ENCODE measurements around the gene USP32.
"Not testable (repeated sequence)": the region's sequence is repeated elsewhere in the genome, so short reads cannot be mapped to it uniquely, and the experiment has no call there.

Gene USP32

GRCh38 chr17:60426596-60426995 is 34.7 kb upstream of the USP32 start:
- no peak overlapping the region for H3K4me3 ChIP-seq (ENCODE audit: low read depth, low read length)
- in situ Hi-C loops (cut with HindIII; ENCODE audit: low sequenced_read_pairs) = no loop called here
- no peak for TF ChIP-seq CTCF (IDR thresholded peaks at IDR 0.05; ENCODE audit: low read depth, low read length)
- DNase-seq (ENCODE audit: low read depth, low spot score) = no peak

GRCh38 chr17:60425626-60426025 is 33.7 kb upstream of the USP32 start:
- in situ Hi-C loops (cut with HindIII; ENCODE audit: low sequenced_read_pairs) = no loop called here
- no peak for DNase-seq (ENCODE audit: low read depth, low spot score)
- TF ChIP-seq CTCF (IDR thresholded peaks at IDR 0.05; ENCODE audit: low read depth, low read length) = no peak
- no peak overlapping the region for H3K4me3 ChIP-seq (ENCODE audit: low read depth, low read length)

GRCh38 chr17:60423865-60424264 is 31.9 kb upstream of the USP32 start:
- no peak for DNase-seq (ENCODE audit: low read depth, low spot score)
- no peak overlapping the region for H3K4me3 ChIP-seq (ENCODE audit: low read depth, low read length)
- TF ChIP-seq CTCF (IDR thresholded peaks at IDR 0.05; ENCODE audit: low read depth, low read length) = no peak
- in situ Hi-C loops (cut with HindIII; ENCODE audit: low sequenced_read_pairs) = no loop called here

- DNase-seq (ENCODE audit: low read depth, low spot score) = no peak
- H3K4me3 ChIP-seq (ENCODE audit: low read depth, low read length) = peak within 1 kb of the TSS; percentile 45
- in situ Hi-C loops (cut with HindIII; ENCODE audit: low sequenced_read_pairs) = no loop called here
These were observed 30.3 kb upstream of the USP32 start, which contains the start of gene CHCT1 for GRCh38 chr17:60422162-60422665. Gene CHCT1 (plus strand): TSS chr17:60422489. CDS start chr17:60422593, 104 bp downstream.

GRCh38 chr17:60421273-60422161 is 29.6 kb upstream of the USP32 start:
- peak overlapping the region; percentile 45 for H3K4me3 ChIP-seq (ENCODE audit: low read depth, low read length)

More at GRCh38 chr17:60422162-60422665, 30.3 kb upstream of the USP32 start, which contains the start of gene CHCT1:
- TF ChIP-seq CTCF (IDR thresholded peaks at IDR 0.05; ENCODE audit: low read depth, low read length) = no peak

GRCh38 chr17:60419875-60420274 is 27.9 kb upstream of the USP32 start:
- in situ Hi-C loops (cut with HindIII; ENCODE audit: low sequenced_read_pairs) = not testable (repeated sequence)

More at GRCh38 chr17:60421273-60422161, 29.6 kb upstream of the USP32 start:
- TF ChIP-seq CTCF (IDR thresholded peaks at IDR 0.05; ENCODE audit: low read depth, low read length) = peak; percentile 88
- in situ Hi-C loops (cut with HindIII; ENCODE audit: low sequenced_read_pairs) = no loop called here
- peak; percentile 51 for DNase-seq (ENCODE audit: low read depth, low spot score)

GRCh38 chr17:60419003-60419402 is 27.1 kb upstream of the USP32 start:
- in situ Hi-C loops (cut with HindIII; ENCODE audit: low sequenced_read_pairs); DNase-seq (ENCODE audit: low read depth, low spot score); H3K4me3 ChIP-seq (ENCODE audit: low read depth, low read length): not testable (repeated sequence)

More at GRCh38 chr17:60419875-60420274, 27.9 kb upstream of the USP32 start:
- H3K4me3 ChIP-seq (ENCODE audit: low read depth, low read length); DNase-seq (ENCODE audit: low read depth, low spot score): not testable (repeated sequence)

All from astrocyte of the spinal cord (primary cell).